Stomach (tissue), 9 donors: ENCODE data around the gene PASD1. TPM values are rescaled to one million over a fixed set of nuclear protein-coding genes. Genes with fewer than 3 reads are reported as not detected.

Experiments
- DNase-seq, 2 donors: peaks; one replicate each; pipeline versions ENCODE4 v3.0.0 to v3.0.0-alpha.2; 2013 to 2019
- H3K27ac ChIP-seq, 5 donors: fragments of 200-600 bp in 4 of 5; sonication (generic) in 4 of 5; one replicate each; pipeline ENCODE4 v1.5.1; 2013 to 2019; ENCODE audit warnings: mild to moderate bottlenecking in 1 of 5, moderate library complexity in 1 of 5
- H3K27me3 ChIP-seq, 3 donors: fragments of 200-600 bp; sonication (generic); one replicate each; pipeline ENCODE4 v1.5.1; 2017 to 2019; ENCODE audit warnings: mixed run types in 1 of 3
- H3K36me3 ChIP-seq, 4 donors: fragments of 200-600 bp; sonication (generic); 1 replicate in 3 of 4; 2 replicates in 1 of 4; pipeline ENCODE4 v1.5.1; 2016 to 2019
- H3K4me1 ChIP-seq, 4 donors: fragments of 200-600 bp; sonication (generic); one replicate each; pipeline ENCODE4 v1.5.1; 2016 to 2019
- H3K4me3 ChIP-seq, 4 donors: fragments of 200-600 bp; sonication (generic) in 3 of 4; one replicate each; pipeline ENCODE4 v1.5.1; 2016 to 2019; ENCODE audit warnings: mild to moderate bottlenecking in 1 of 4
- H3K9me3 ChIP-seq, 4 donors: fragments of 200-600 bp; sonication (generic); one replicate each; pipeline ENCODE4 v1.5.1; 2016 to 2019
- CTCF ChIP-seq, 7 experiments: fragments of 450-650 bp in 4 of 7; fragments of 200-600 bp in 3 of 7; sonication (generic) in 3 of 7; IDR thresholded peaks; one replicate each; pipeline ENCODE4 v1.5.1; 2016 to 2019; ENCODE audit warnings: antibody characterized with exemption in 7 of 7, control low read depth in 2 of 7, mild to moderate bottlenecking in 1 of 7
- EP300 ChIP-seq: sonication (generic); formaldehyde crosslinking; IDR thresholded peaks from one replicate; pipeline ENCODE4 v1.6.1; 2017; ENCODE audit warnings: antibody characterized with exemption
- POLR2A ChIP-seq, 4 donors: fragments of 450-650 bp; IDR thresholded peaks; one replicate each; pipeline ENCODE4 v1.6.1; 2016; ENCODE audit warnings: antibody characterized with exemption in 4 of 4, control low read depth in 2 of 4, mild to moderate bottlenecking in 1 of 4, moderate library complexity in 1 of 4
- POLR2AphosphoS5 ChIP-seq, 3 donors: sonication (generic); formaldehyde crosslinking; IDR thresholded peaks; one replicate each; pipeline ENCODE4 v1.6.1; 2016; ENCODE audit warnings: antibody characterized with exemption in 3 of 3
- WGBS, 5 donors: extraction: QIAGEN DNeasy Blood & Tissue Kit in 3 of 5; methylation state at CpG; one replicate each; pipeline versions ENCODE4 v1.1.5 to v1.1.7; 2013 to 2018; 5-methylcytosine and 5-hydroxymethylcytosine counted together
- intact Hi-C: fragments of 100-400 bp; cut with DNase I; formaldehyde crosslinking; loops from one replicate; pipeline ENCODE4 v1.15.1; 2023; ENCODE audit warnings: low total_unique reads
- polyA plus RNA-seq, 3 donors: library from polyadenylated mRNA; stranded (reverse); fragments of 200-250 nt; gene quantifications; one replicate each; pipeline ENCODE4 v1.2.3, GENCODE V29; 2013
- total RNA-seq, 5 donors: library from RNA; depleted of rRNA; stranded (reverse); fragments of >200 nt; gene quantifications; one replicate each; pipeline versions ENCODE4 v1.1.0 to v1.2.3, GENCODE V29; 2014 to 2016
- donor health status: healthy with polysubstance abuse.
- donor health status: Bipolar disorder and iron deficiency.
- donor health status: healthy.

PASD1 gene
- total and polyA plus RNA-seq, 8 donors = not detected

DNA sequence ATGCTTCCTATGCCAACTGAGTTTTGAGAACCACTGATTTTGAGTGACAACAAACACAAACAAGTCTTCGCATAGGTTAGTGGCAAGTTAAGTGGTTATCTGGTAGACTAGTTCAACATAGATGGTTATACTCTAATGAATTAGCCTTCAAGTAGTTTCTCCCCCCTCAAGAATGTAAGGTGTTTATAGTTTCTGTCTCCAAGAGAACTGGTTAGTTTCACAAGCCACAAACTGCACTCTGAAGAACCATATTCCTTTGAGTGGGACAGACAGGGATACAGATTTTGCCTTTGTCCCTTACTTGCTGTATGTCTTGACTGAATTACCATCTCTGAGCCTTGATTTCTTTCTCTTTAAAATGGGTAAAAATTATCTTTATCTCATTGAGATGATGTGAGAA is 41.5 kb downstream of the PASD1 start:
- Histone ChIP-seq H3K9me3 (no peaks in the 10 kb centered on the region), H3K4me1 (no peaks in the 10 kb centered on the region), H3K4me3 (no peak overlapping the region), H3K27ac (no peak overlapping the region), H3K36me3 (no peaks in the 10 kb centered on the region), H3K27me3 (no peaks in the 10 kb centered on the region)
- intact Hi-C loops = no loop called here
- DNase-seq = no peak
- no peak for TF ChIP-seq POLR2A (IDR thresholded peaks at IDR 0.05)
- TF ChIP-seq CTCF (IDR thresholded peaks at IDR 0.05) = no peak
- TF ChIP-seq POLR2AphosphoS5 (IDR thresholded peaks at IDR 0.05) = no peak
- no peak for TF ChIP-seq EP300
- WGBS, 5 donors = 62 to 77% (median 67%) methylated on average over 1 of the region's 1 CpG

DNA sequence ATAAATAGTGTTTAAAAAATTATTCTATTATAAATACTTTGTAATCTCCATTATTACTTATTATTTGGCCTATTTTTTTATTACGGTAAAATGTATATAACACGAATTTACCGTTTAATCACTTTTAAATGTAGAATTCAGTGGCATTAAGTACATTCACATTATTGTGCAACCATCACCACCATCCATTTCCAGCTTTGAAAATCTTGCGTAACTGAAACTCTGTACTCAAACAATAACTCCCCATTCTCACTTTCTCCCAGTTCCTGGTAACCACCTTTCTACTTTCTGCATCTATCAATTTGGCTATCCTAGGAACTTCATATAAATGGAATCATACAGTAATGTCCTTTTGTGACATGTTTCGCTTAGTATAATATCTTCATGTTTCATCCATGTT is 45.7 kb downstream of the PASD1 start:
- Histone ChIP-seq H3K27ac (no peak overlapping the region), H3K4me1 (no peaks in the 10 kb centered on the region), H3K9me3 (peaks cover 0 to 4% (median 0%) of the 10 kb centered on the region in 4 donors), H3K27me3 (no peaks in the 10 kb centered on the region), H3K4me3 (no peak overlapping the region), H3K36me3 (no peaks in the 10 kb centered on the region)
- intact Hi-C loops = no loop called here
- TF ChIP-seq CTCF (IDR thresholded peaks at IDR 0.05) (no peak), POLR2AphosphoS5 (IDR thresholded peaks at IDR 0.05) (no peak), EP300 (no peak), POLR2A (IDR thresholded peaks at IDR 0.05) (no peak)
- WGBS, 5 donors = 73 to 91% (median 85%) methylated on average over 5 of the region's 5 CpGs
- DNase-seq = no peak

- Histone ChIP-seq H3K36me3 (no peaks in the 10 kb centered on the region), H3K27me3 (no peaks in the 10 kb centered on the region), H3K27ac (no peak overlapping the region), H3K4me3 (no peak overlapping the region), H3K9me3 (no peaks in the 10 kb centered on the region), H3K4me1 (no peaks in the 10 kb centered on the region)
- no peak for TF ChIP-seq CTCF (IDR thresholded peaks at IDR 0.05)
- no peak for TF ChIP-seq EP300
- TF ChIP-seq POLR2AphosphoS5 (IDR thresholded peaks at IDR 0.05) = no peak
- no peak for TF ChIP-seq POLR2A (IDR thresholded peaks at IDR 0.05)
- DNase-seq = no peak
- intact Hi-C loops = no loop called here
- 63 to 78% (median 73%) methylated on average over 3 of the region's 3 CpGs for WGBS, 5 donors
Observed at GRCh38 chrX:151621422-151621821, 57.9 kb downstream of the PASD1 start.

GRCh38 chrX:151624677-151625076 is 61.2 kb downstream of the PASD1 start:
- WGBS, 5 donors = 30 to 71% (median 49%) methylated on average over 2 of the region's 2 CpGs

More at GRCh38 chrX:151624677-151625076, 61.2 kb downstream of the PASD1 start:
- no peaks in the 10 kb centered on the region for H3K36me3 ChIP-seq
- intact Hi-C loops = no loop called here
- TF ChIP-seq POLR2AphosphoS5 (IDR thresholded peaks at IDR 0.05) (no peak), CTCF (IDR thresholded peaks at IDR 0.05) (no peak), POLR2A (IDR thresholded peaks at IDR 0.05) (no peak), EP300 (no peak)
- H3K9me3 ChIP-seq = no peaks in the 10 kb centered on the region
- H3K27me3 ChIP-seq = no peaks in the 10 kb centered on the region
- H3K4me1 ChIP-seq = no peaks in the 10 kb centered on the region
- no peak overlapping the region for H3K27ac ChIP-seq
- DNase-seq = no peak
- no peak overlapping the region for H3K4me3 ChIP-seq
